GM21526 (cell line): ENCODE data around the gene PC.
"Not testable (repeated sequence)": the region's sequence is repeated elsewhere in the genome, so short reads cannot be mapped to it uniquely, and the experiment has no call there.

ENCODE experiments used
- ATAC-seq: cut with Tn5 transposase; IDR thresholded peaks from one replicate; pipeline ENCODE4 v1.9.1; 2021; ENCODE audit warnings: moderate library complexity; ENCODE audit not compliant: unreplicated experiment, low FRiP score

The PC gene

GRCh38 chr11:66958232-66958955 lies at the start of gene PC:
TSS of gene PC (minus strand) at chr11:66958383. CDS start at chr11:66872159, 86,224 bp downstream.
- peak; percentile 92 for ATAC-seq

DNA sequence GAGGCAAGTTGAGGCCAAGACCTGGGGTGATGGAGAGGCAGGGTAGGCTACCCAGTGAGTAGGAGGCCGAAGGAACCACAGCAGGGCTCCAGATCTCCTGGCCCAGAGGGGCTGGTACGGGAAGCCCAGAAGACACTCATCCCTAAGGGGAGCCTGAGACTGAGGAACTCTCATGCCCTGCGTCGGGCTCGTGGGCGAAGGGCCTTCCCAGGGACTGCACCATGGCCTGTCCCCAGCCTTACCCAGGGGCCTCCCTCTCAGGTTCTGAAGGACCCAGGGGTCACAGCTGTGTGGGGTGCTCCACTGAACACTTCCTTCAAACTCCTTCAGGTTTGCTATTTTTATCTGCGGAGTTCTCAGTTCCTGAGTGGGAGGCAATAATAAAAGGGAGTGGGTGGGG lies 48.9 kb upstream of the PC start:
- ATAC-seq: no peak

- ATAC-seq: no peak
Observed at GRCh38 chr11:67006029-67006884, 48.1 kb upstream of the PC start.

GRCh38 chr11:67005200-67005599 lies 47.0 kb upstream of the PC start:
- not testable (repeated sequence) for ATAC-seq

DNA sequence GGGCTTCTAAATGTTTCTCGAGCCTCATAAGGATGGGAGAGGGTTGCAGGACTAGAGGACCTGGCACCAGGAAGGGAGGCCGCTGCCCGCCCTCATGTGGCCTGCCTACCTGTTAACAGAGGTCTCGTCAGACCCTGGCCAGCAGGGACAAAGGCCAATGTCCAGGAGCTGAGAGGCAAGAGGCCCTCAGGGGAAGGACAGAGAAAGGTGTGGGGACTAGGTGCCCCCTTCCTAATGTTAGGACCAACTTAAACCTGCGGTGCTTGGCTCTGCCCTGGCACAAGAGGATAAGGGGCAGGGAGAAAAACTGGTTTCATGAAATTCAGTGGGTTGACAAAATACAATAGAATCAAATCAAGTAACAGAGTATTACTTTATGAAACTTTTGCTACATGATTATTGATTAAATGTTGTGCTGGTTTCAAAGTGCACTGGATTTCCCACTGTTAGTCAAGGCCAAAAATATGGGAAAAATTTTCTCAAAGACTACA lies 44.8 kb upstream of the PC start:
- no peak for ATAC-seq

- no peak for ATAC-seq
Observed at GRCh38 chr11:67002297-67002913, 44.2 kb upstream of the PC start.

GRCh38 chr11:67001332-67001731 lies 43.1 kb upstream of the PC start:
- ATAC-seq: no peak

GRCh38 chr11:66999555-66999954 lies 41.4 kb upstream of the PC start:
- no peak for ATAC-seq

GRCh38 chr11:66996609-66997273 lies 38.6 kb upstream of the PC start:
- ATAC-seq: no peak

DNA sequence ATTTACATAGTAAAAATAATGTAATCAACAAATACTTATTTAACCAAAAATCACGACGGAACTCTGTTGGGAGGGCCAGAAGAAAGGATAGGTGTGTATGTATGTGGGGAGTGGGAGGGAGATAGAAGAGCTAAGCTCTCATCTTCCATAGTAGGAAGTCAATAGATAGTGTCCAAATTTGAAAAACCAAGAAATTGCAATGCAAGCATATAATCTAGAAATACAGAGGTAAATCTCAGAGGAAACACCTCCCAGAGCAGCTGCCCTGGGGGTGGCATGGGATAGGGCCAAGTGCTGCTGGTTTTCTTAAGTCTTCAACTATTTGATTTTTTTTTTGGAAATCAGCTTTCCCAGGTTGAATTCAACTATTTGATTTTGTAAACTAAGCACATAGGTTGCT lies 33.9 kb upstream of the PC start:
- no peak for ATAC-seq

GRCh38 chr11:66989360-66989759 lies 31.2 kb upstream of the PC start:
- ATAC-seq: not testable (repeated sequence)

DNA sequence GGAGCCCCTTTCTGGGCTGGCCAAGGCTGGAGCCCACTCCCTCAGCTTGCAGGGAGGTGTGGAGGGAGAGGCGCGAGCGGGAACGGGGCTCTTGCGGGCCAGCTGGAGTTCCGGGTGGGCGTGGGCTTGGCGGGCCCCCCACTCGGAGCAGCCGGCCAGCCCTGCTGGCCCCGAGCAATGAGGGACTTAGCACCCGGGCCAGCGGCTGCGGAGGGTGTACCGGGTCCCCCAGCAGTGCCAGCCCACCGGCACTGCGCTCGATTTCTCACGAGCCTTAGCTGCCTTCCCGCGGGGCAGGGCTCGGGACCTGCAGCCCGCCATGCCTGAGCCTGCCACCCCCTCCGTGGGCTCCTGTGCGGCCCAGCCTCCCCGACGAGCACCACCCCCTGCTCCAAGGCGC lies 30.6 kb upstream of the PC start:
- not testable (repeated sequence) for ATAC-seq

DNA sequence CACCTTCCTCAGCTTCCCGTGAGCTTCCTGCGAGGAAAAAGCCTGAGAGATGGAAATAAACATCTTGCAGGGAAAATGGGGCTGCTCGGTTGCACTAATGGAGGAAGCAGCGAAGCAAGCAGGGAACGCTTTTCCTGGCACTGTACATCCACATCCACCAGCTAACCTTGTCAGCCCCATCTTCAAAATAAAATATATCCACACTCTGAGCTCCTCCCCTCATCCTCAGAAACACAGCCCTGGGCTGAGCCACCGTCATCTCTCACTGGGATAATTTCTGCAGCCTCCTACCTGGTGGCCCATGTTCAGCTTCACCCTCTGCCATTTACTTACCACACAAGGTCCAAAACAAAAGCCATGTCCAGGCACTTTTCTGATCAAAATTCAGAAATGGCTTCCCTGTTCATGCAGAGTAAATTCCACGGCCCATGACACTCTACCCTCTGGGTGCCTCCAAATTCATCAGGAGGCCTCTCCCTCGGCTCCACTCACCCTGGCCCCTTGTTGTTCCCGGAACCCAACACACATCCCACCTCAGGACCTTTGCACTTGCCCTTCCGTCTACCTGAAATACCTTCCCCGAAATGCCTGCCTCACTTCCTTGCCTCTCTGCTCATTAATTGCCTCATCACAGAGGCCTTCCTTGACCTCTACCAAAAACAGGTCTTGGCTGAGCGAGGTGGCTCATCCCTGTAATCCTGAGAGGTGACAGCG lies 29.9 kb upstream of the PC start:
- ATAC-seq: no peak

DNA sequence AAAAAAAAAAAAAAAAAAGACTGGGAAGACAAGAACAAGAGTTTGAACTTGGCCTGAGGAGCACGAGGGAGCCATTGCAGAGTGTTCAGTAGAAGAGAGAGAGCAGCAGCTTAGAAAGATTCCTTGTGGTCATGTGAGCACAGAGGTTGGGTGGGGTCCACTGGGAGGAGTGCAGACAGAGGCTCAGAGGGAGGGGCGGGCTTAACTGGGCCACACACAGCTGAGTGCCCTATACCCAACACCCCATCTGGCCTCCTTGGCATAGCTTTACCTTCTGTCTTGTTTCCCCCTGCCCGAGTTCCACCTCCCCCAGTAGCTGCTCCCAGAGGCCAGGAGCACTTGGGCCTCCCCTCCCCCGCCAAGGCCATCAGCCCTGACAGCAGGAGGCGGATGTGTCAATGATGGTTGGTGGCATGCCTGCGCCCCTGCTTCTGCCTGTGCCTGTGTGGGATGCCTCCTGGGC lies 29.0 kb upstream of the PC start:
- no peak for ATAC-seq

- no peak for ATAC-seq
Observed at GRCh38 chr11:66986178-66986545, 28.0 kb upstream of the PC start.

DNA sequence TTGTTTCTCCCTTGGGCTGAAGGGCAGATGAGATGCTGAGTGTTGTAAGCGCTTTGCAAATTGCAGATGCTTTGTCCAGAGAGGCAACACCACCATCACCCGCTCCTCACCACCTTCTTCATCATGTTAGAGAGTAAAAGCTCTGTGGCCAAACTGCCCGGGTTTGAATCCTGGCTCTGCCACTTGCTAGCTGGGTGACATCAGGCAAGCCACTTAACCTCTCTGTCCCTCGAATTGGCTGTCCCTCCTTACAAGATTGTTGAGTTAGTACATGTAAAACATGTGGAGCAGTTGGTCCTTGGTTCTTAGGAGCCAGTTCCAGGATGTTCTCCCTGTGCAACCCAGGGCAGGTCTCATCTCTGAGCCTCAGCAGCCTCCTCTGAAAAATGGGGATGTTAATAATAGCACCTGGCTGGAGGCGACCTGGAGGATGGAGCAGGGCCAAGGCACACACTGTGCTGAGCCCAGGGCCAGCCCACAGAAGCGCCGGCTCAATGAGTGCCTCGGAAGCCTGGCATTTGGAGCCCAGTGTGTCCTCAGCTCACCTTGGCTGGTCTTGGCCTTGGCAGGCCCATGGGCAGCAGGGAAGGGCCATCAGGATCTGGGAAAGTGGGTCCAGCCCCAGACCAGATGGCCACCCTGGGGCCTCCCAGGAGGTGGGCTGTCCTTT lies 27.5 kb upstream of the PC start:
- ATAC-seq: no peak

GRCh38 chr11:66983275-66983924 lies 25.2 kb upstream of the PC start:
- no peak for ATAC-seq

- ATAC-seq: no peak
Observed at GRCh38 chr11:66981976-66982578, 23.9 kb upstream of the PC start.
